GM21529 (cell line): ENCODE data around the gene PGAP6.
A peak's percentile ranks its signal among the peaks of the same experiment; 100 is the strongest.
"Not testable (repeated sequence)": the region's sequence is repeated elsewhere in the genome, so short reads cannot be mapped to it uniquely, and the experiment has no call there.

ENCODE experiments used
- ATAC-seq: cut with Tn5 transposase; IDR thresholded peaks from one replicate; pipeline ENCODE4 v1.9.1; 2021; ENCODE audit not compliant: unreplicated experiment

The PGAP6 gene

GRCh38 chr16:352547-353403 lies 29.0 kb downstream of the PGAP6 start, which contains the start of gene AXIN1:
Gene AXIN1 (minus strand): TSS chr16:352723. CDS start chr16:347025, 5,698 bp downstream.
- ATAC-seq: peak; percentile 53

- ATAC-seq: peak; percentile 16
Observed at GRCh38 chr16:351804-352520, 29.8 kb downstream of the PGAP6 start.

- no peak for ATAC-seq
Observed at GRCh38 chr16:350203-350602, 31.6 kb downstream of the PGAP6 start.

- no peak for ATAC-seq
Observed at GRCh38 chr16:349211-349610, 32.6 kb downstream of the PGAP6 start.

- not testable (repeated sequence) for ATAC-seq
Observed at GRCh38 chr16:348495-348894, 33.3 kb downstream of the PGAP6 start.

- no peak for ATAC-seq
Observed at GRCh38 chr16:347203-347602, 34.6 kb downstream of the PGAP6 start.

- no peak for ATAC-seq
Observed at GRCh38 chr16:346587-346986, 35.2 kb downstream of the PGAP6 start.

GRCh38 chr16:345772-346171 lies 36.0 kb downstream of the PGAP6 start:
- ATAC-seq: no peak

- no peak for ATAC-seq
Observed at GRCh38 chr16:342455-343213, 39.1 kb downstream of the PGAP6 start.

GRCh38 chr16:341974-342336 lies 39.8 kb downstream of the PGAP6 start:
- ATAC-seq: not testable (repeated sequence)

GRCh38 chr16:341095-341973 lies 40.4 kb downstream of the PGAP6 start:
- not testable (repeated sequence) for ATAC-seq

- no peak for ATAC-seq
Observed at GRCh38 chr16:340370-341091, 41.2 kb downstream of the PGAP6 start.

GRCh38 chr16:339680-340079 lies 42.1 kb downstream of the PGAP6 start:
- no peak for ATAC-seq

- ATAC-seq: no peak
Observed at GRCh38 chr16:337975-338575, 43.7 kb downstream of the PGAP6 start.

- no peak for ATAC-seq
Observed at GRCh38 chr16:337437-337836, 44.3 kb downstream of the PGAP6 start.

GRCh38 chr16:336269-336668 lies 45.5 kb downstream of the PGAP6 start:
- no peak for ATAC-seq

- ATAC-seq: not testable (repeated sequence)
Observed at GRCh38 chr16:334861-335632, 46.7 kb downstream of the PGAP6 start.

- not testable (repeated sequence) for ATAC-seq
Observed at GRCh38 chr16:334164-334832, 47.5 kb downstream of the PGAP6 start.
